Osteoblast (primary cell): Measurements from ENCODE around the gene PRSS48. TPM values are rescaled to one million over a fixed set of nuclear protein-coding genes. Genes with fewer than 3 reads are reported as not detected.

Source experiments
- DNase-seq: peaks from one replicate; pipeline ENCODE4 v3.0.0; 2011; ENCODE audit warnings: low spot score, mixed read lengths; ENCODE audit not compliant: insufficient read length; ENCODE audit errors: missing footprints
- H2AFZ ChIP-seq: 2 replicates; pipeline ENCODE4 v1.6.0; 2011; ENCODE audit warnings: mild to moderate bottlenecking, low read length
- H3K27ac ChIP-seq: 2 replicates; pipeline ENCODE4 v1.5.1; 2011; ENCODE audit warnings: mild to moderate bottlenecking, low read depth, low read length, moderate library complexity
- H3K27me3 ChIP-seq: 2 replicates; pipeline ENCODE4 v1.6.0; 2012; ENCODE audit warnings: mild to moderate bottlenecking, control low read depth, inconsistent platforms, low read length, moderate library complexity; ENCODE audit not compliant: insufficient read depth
- H3K36me3 ChIP-seq: 2 replicates; pipeline ENCODE4 v1.5.1; 2011; ENCODE audit warnings: mild to moderate bottlenecking, low read length, control low read depth, moderate library complexity; ENCODE audit not compliant: insufficient read depth
- H3K4me1 ChIP-seq: 2 replicates; pipeline ENCODE4 v1.5.1; 2011; ENCODE audit warnings: mild to moderate bottlenecking, low read length, control low read depth, moderate library complexity; ENCODE audit not compliant: insufficient read depth
- H3K4me2 ChIP-seq: 2 replicates; pipeline ENCODE4 v1.6.0; 2011; ENCODE audit warnings: mild to moderate bottlenecking, low read length; ENCODE audit not compliant: insufficient read depth
- H3K4me3 ChIP-seq: fragments of 200-600 bp; sonication (generic); 3 replicates; pipeline ENCODE4 v1.5.1; 2012; ENCODE audit warnings: mild to moderate bottlenecking, low read length, inconsistent platforms; ENCODE audit not compliant: insufficient read depth
- H3K79me2 ChIP-seq: 2 replicates; pipeline ENCODE4 v1.6.0; 2012; ENCODE audit warnings: mild to moderate bottlenecking, low read length, control low read depth, inconsistent platforms; ENCODE audit not compliant: insufficient read depth
- H3K9me3 ChIP-seq: 2 replicates; pipeline ENCODE4 v1.5.1; 2011; ENCODE audit warnings: low read depth, low read length, control low read depth
- H4K20me1 ChIP-seq: 2 replicates; pipeline ENCODE4 v1.6.0; 2012; ENCODE audit warnings: mild to moderate bottlenecking, low read length, control low read depth; ENCODE audit not compliant: insufficient read depth
- total RNA-seq: library from RNA; depleted of rRNA; stranded (reverse); fragments of >200 nt; gene quantifications from 2 replicates; pipeline ENCODE4 v1.2.3, GENCODE V29; 2012
- TF ChIP-seq, protein P1 (sequence below): IDR thresholded peaks from 2 replicates; pipeline ENCODE4 v1.5.1; 2011; ENCODE audit warnings: mild to moderate bottlenecking, low read depth, low read length, moderate library complexity; ENCODE audit errors: extremely low read depth

PRSS48 gene
- total RNA-seq, 1 donor, result not detected

DNA sequence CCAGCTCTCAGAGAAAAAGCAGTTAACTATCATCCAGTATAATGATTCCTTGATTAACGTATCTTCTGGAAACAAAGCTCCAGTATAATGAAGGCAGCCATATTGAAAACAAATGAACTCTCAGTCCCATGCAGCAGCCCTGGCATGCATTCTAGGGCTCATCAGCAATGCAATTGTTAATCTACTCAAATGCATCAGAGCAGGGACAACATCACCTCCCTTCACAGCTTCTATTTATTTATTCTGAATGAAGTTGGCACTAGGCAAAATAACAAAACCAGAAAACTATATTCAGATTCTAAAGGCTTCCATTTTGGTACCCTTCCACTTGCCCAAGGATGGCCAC lies 37.0 kb downstream of the PRSS48 start:
- Histone ChIP-seq H3K4me3 (no peak overlapping the region), H3K36me3 (no peaks in the 10 kb centered on the region), H3K27me3 (no peaks in the 10 kb centered on the region), H3K9me3 (no peaks in the 10 kb centered on the region), H3K4me2 (no peak overlapping the region), H3K79me2 (no peaks in the 10 kb centered on the region), H4K20me1 (no peaks in the 10 kb centered on the region), H3K27ac (no peak overlapping the region), H3K4me1 (no peaks in the 10 kb centered on the region), H2AFZ (no peak overlapping the region)
- TF ChIP-seq, protein P1, sequence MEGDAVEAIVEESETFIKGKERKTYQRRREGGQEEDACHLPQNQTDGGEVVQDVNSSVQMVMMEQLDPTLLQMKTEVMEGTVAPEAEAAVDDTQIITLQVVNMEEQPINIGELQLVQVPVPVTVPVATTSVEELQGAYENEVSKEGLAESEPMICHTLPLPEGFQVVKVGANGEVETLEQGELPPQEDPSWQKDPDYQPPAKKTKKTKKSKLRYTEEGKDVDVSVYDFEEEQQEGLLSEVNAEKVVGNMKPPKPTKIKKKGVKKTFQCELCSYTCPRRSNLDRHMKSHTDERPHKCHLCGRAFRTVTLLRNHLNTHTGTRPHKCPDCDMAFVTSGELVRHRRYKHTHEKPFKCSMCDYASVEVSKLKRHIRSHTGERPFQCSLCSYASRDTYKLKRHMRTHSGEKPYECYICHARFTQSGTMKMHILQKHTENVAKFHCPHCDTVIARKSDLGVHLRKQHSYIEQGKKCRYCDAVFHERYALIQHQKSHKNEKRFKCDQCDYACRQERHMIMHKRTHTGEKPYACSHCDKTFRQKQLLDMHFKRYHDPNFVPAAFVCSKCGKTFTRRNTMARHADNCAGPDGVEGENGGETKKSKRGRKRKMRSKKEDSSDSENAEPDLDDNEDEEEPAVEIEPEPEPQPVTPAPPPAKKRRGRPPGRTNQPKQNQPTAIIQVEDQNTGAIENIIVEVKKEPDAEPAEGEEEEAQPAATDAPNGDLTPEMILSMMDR, result no peak
- no peak for DNase-seq

DNA sequence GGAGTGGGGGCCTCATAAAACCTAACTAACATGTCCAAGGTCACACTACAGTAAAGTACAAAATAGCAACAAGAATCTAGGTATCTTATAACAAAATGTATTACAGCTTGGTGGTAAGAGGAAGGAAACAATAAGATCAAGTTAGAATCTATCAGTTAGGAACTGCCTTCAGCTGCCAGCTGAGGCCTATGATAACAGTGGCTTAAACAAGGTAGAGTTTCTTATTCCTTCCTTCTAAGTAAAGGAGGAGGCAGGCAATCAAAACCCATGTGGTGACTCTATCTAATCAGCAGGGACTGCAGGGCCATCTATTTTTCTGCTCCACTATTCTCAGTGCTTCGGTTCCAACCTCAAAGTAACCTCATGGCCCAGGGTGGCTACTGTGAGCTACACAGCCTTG lies 37.5 kb downstream of the PRSS48 start:
- DNase-seq, result no peak
- TF ChIP-seq, protein P1, result no peak
- Histone ChIP-seq H3K4me2 (no peak overlapping the region), H3K27ac (no peak overlapping the region), H3K4me3 (no peak overlapping the region), H2AFZ (no peak overlapping the region), H3K27me3 (no peaks in the 10 kb centered on the region), H3K4me1 (no peaks in the 10 kb centered on the region), H4K20me1 (no peaks in the 10 kb centered on the region), H3K9me3 (no peaks in the 10 kb centered on the region), H3K36me3 (no peaks in the 10 kb centered on the region), H3K79me2 (no peaks in the 10 kb centered on the region)

DNA sequence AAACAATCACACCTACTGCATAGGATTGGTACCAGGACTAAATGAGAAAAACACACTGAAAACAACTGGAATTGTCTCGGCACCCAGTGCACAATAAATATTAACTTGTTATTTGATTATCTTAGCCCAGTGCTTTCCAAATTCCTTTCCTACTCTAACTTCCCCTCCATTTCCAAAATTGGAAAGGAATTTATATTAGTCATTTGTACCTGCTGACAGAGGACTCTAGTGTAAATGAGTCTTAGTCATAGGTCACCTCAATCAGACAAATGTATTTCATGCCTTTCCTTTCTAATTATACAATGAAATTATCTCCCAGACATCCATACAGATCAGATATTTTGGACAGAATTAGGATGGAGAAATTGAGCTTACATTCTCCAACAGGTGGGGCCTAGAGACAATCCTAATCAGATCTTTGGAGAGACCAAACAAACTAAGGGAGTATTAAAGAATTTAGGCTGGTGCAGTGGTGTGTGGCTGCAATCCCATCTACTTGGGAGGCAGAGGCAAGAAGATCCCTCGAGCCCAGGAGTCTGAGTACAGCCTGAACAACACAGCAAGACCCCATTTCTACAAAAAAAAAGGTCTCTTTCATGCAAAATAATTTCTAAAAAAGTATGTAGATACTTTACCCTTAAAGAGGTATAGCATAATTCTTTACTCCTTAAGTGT lies 38.4 kb downstream of the PRSS48 start:
- TF ChIP-seq, protein P1, result no peak
- H2AFZ ChIP-seq, result no peak overlapping the region
- H3K27me3 ChIP-seq, result no peaks in the 10 kb centered on the region
- H4K20me1 ChIP-seq, result no peaks in the 10 kb centered on the region
- H3K4me2 ChIP-seq, result no peak overlapping the region
- no peaks in the 10 kb centered on the region for H3K9me3 ChIP-seq
- H3K36me3 ChIP-seq, result no peaks in the 10 kb centered on the region
- H3K4me3 ChIP-seq, result no peak overlapping the region
- H3K27ac ChIP-seq, result no peak overlapping the region
- no peaks in the 10 kb centered on the region for H3K4me1 ChIP-seq
- H3K79me2 ChIP-seq, result no peaks in the 10 kb centered on the region
- DNase-seq, result no peak

DNA sequence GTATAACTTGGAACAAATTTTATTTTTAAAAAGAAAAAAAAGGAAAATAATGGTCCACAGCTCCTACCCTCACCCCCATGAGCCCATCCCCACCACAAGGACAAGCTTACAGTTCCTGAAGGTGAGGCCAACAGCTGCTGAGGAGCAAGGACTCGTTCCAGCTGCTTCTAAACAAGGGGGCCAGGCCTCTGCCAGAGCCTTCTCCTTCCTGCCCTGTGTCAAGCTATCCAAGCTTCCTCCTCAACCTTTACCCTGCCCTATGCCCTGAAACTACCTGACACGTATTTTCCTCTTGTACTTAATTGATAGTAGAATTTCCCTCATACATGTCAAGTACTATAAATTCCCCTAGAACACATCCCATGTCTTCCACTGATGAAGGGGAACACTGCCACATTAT lies 39.7 kb downstream of the PRSS48 start:
- TF ChIP-seq, protein P1, result no peak
- H3K79me2 ChIP-seq, result no peaks in the 10 kb centered on the region

More for the DNA sequence above, 39.7 kb downstream of the PRSS48 start:
- no peaks in the 10 kb centered on the region for H3K36me3 ChIP-seq
- no peak overlapping the region for H3K27ac ChIP-seq
- H3K4me1 ChIP-seq, result no peaks in the 10 kb centered on the region
- no peaks in the 10 kb centered on the region for H3K9me3 ChIP-seq
- no peak overlapping the region for H2AFZ ChIP-seq
- no peaks in the 10 kb centered on the region for H4K20me1 ChIP-seq
- no peak for DNase-seq
- no peak overlapping the region for H3K4me3 ChIP-seq
- no peaks in the 10 kb centered on the region for H3K27me3 ChIP-seq
- no peak overlapping the region for H3K4me2 ChIP-seq
